ENCODE results near the gene ALS2CL.

ALS2CL gene

DNA sequence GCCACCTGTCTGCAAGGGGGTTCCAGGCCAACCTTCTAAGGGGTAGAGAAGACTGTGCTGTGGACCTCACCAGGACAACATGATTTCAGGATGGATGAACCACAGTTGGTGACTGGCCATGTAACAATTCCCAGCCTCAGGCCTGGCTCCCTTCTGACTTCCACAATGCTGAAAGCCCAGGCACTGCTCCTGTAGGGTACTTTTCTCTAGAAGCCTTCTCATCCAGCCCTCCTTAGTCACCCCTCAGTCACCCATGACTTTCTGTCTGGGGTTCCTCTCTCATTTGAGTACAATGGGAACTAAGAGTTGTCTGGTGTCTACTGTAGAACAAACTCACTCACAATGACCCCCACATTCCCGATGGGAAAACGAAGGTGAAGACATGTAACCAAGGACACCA lies 8.6 kb downstream of the ALS2CL start:
- in situ Hi-C loops (cut with MboI; ENCODE audit: low sequenced_read_pairs), result no loop called here

DNA sequence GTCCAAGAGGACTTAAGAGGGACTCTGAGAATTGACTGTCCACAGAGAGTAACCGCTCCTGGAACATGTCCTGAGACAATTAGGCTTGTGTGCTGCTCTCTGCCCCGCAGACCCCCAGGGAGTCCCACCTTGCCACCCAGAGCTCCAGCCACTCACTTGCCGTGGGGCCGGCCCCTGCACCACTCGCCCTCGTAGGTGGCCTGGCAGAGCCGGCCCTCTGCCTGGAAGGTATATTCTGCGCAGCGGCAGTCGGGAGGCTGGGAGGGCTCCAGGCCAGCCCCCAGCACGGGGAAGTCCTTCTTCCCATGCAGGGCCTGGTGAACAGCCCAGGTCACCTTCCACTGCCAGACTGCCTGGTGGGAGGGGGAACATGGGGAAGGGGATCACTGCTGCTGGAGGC lies 10.5 kb downstream of the ALS2CL start:
- in situ Hi-C loops (cut with MboI; ENCODE audit: low sequenced_read_pairs), result no loop called here

DNA sequence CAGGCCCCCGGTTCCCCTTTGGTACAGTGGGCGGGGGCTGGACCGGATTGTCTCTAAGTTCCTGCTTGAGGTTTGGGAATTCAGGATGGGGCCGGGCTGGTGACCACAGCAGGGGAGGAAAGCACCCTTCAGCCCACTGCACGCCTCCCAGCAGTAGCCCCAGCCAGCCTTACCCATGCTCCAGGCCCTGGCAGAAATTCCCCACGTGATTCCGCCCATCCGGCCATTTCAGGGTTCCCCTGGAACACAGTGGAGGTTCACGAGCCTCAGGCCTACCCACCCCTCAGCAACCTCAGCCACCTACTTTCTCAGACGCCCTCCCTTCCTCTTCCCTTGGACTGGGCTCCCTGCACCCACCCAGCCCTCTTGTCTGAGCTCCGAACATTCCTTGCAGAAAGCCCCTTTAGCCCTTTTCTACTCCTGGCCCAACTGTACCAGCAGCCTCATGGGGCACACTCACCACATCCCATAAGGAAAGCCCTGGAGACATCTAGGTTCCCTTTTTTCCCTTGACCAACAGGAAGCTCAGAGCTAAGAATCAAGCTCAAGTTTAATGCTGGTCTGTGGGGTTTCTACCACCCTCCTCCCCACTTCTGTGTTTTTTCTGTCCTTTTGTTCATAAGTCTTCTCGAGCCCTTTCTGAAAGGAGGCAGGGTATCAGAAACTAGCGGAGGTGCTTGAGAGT lies 11.5 kb downstream of the ALS2CL start:
- in situ Hi-C loops (cut with MboI; ENCODE audit: low sequenced_read_pairs), result no loop called here

DNA sequence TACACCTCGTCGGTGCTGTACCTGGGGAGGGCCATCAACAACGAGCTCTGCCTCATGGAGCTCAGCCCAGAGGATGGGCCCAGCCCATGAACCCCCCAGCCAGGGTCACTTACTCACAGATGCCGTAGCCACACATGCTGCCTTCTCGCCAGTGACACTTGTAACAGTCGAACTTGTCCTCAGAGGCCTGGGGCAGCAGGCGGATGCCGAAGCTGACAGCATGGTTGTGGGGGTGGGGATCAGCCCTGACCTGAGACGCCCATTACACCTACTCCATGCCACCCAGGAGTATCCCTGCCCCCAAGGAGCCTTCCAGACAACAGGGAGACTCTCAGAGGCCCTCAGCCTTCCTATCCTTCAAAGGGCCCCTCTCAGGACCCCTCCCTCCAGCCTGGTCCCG lies 12.1 kb downstream of the ALS2CL start:
- in situ Hi-C loops (cut with MboI; ENCODE audit: low sequenced_read_pairs), result no loop called here

DNA sequence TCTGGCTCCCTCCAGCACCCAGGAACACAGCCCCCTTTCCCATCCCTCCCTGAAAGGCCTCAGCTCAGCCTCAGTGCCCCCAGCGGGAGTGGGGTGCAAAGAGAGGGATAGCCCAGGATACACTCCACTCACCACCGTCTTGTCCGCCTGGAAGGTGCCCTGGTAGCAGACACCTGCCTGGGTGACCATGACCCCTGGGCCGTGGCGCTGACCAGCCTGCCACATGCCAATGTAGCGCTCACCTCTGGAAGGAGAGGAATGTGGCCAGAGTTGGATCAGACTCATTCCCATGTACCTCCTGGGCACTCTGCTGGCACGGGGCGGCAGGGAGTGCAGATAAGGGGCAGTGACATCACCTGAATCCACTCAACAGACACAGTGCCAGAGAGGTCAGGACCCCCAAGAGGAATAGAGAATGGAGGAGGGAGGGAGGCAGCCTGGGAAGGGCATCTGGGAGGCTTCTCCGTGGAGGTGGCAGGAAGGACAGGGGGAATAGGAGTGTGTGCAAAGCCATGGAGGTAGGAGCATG lies 13.1 kb downstream of the ALS2CL start:
- in situ Hi-C loops (cut with MboI; ENCODE audit: low sequenced_read_pairs), result no loop called here

DNA sequence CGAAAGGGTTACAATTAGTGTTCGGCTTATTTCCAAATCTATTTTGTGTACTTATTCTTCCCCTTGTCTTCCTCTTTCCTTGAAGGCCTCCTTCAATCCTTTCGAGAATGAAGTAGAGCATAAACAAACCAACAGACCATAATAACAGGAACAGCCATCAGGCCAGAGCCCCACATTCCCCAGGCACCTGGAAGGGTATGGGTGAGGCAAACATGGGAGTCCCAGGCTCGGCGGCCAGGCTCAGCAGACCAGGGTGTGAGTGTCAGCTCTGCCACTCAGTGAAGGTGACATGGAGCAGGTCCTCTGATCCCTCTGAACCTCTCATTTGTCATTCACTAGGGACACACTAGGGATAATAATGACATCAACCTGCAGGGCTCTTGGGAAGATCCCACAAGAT lies 13.8 kb downstream of the ALS2CL start:
- in situ Hi-C loops (cut with MboI; ENCODE audit: low sequenced_read_pairs), result no loop called here

DNA sequence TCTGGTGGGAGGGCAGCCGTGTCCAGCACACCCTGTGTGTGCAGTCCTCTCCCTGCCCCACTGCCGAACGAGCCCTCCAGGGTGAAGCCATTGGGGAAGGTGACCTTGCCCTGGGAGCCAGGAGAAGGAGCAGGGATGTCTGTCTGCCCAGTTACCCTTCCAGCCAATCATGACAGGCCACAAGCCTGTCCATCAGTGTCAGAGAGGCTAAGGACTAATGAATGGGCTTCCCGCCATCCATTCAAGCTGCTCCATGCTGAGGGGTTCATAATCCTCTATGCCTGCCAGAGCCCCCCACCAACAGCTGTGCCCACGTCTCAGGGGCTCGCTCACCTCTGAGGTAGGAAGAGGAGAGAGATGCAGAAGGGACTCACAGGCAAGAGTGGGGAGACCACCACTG lies 15.2 kb downstream of the ALS2CL start:
- in situ Hi-C loops (cut with MboI; ENCODE audit: low sequenced_read_pairs), result no loop called here

DNA sequence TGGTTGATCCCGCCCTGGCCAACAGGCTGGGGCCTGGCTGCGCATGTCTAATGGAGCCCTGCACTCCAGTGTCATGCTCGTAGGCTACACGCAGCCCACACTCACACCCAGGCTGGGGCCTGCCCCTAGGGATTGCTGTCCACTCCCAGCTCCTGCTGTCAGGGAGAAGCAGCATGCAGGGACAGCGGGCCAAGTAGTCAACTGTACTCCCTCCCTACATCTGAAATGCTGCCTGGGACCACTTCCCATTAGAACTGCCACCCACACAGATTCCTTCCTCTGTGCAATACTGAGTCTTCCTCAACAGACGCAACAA lies 16.1 kb downstream of the ALS2CL start:
- in situ Hi-C loops (cut with MboI; ENCODE audit: low sequenced_read_pairs), result no loop called here

DNA sequence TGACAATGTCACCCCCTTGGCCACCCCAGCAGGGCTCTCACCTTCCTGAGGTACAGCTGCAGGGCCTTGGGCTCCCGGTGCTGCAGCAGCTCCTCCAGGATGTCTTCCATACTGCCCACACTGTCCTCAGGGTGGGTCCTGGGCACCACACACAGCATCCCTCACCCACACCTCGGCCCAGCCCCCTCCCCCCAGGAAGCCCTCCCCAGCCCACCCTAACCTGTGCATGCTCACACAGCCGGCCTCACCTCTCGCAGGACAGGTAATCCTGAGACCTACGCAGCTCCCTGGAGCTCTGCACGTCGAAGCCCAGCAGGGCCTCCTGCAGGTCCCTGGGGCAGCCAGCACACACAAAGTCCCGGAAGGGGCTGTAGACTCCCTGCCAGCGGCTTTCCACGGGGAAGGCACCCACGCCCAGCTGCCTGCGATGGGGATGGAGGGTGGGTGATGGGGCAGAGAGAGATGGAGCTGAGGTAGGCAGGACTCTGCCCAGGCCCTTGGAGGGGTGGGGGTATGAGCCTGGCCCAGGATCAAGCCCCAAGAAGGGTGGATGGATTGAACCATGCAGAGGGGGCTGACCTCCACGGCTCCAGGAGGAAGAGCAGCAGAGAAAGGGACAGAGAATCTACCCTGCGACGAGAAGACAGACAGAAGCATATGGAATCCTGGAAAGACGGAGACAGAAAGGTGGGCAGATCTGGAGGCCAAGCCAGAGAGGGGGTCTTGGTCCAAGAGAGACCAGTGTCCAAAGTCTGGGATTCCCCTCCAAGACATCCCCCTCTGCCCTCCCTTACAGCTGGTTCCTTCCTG lies 16.7 kb downstream of the ALS2CL start:
- in situ Hi-C loops (cut with MboI; ENCODE audit: low sequenced_read_pairs), result no loop called here

DNA sequence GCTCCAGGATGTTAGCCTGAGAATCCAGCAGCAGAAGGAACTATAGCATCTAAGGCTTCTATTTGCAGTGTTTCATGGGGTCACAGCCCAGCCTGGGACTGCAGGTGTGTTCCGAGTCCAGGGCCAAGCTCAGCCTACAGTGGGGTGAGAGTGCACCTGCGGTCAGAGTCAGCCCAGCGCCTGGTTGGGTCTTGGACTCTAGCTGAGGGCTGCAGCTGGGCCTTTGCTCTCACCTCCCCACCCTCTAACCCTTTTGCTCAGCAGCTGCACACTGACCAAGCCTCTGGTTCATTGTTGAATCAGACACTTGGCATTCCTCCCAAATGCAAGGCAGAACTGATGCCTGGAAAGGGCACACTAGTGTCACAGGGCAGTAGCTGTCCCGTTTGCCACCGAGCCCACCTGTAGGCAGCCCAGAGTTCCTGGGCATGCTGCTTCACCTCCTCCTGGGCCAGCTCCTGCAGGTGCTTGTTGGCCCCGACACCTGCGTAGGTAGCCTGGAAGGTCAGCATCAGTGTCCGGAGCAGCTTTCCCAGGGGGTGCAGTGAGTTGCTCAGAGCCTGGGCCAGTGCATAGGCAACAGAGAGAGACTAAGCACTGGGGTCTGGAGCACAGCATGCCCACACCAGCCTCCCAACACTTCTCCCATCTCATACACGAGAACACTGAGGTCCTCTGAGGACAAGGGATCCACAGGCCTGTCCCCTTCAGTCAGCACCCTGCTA lies 17.5 kb downstream of the ALS2CL start:
- in situ Hi-C loops (cut with MboI; ENCODE audit: low sequenced_read_pairs), result no loop called here

DNA sequence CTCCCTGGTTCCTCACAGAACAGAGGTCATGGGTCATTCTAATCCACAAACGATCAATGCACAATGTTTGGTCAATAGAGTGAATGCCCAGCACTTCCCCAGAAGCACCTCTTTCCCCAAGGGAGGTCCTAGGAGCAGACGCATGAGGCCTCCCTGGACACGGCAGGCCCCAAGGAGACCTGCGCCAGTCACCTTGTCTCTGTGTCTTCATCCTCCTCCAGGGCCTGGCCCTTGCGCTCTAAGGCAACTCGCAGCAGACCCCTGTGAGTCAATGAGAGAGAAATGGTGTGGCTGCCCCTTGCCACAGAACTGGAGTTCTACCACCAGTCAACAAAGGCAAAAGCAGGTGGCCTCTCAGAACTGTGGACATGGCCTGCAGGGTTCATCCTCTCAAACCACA lies 18.1 kb downstream of the ALS2CL start:
- in situ Hi-C loops (cut with MboI; ENCODE audit: low sequenced_read_pairs), result no loop called here

DNA sequence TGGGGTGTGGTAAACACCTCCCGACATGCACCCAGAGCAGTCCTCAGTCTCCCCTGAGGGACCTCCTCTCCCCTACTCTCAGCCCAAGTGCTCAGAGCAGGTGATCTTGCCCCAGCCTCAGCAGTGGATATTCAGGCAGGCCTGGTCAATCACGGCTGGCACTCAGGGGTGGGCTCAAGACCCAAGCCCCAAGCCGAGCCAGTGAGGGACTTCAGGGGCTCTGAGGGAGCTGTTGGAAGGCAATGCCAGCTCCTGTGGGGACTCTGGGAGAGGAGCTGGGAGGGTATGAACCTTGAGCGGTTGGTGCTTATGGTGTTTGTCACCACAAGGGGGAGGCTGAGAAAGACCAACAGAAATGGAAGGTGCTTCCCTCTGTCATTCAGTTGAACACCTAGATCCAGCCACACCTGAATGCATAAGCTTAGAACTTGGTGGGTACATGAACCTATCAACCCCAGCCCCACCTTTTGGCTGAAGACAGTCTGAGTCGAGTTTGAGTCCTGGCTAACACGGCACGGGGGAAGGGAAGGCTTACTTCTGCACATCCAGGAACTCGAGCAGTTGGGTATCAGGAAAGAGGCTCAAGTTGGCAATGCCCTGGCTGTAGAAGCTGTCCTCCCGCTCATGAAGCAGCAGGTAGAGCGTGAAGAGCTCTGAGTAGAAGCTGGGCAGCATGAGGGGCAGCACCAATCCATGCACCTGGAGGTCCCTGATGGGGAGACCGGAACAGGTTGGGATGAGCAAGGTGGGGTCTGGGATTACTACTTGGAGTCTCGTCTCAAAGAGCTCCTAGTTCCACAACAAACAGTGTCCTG lies 19.2 kb downstream of the ALS2CL start:
- in situ Hi-C loops (cut with MboI; ENCODE audit: low sequenced_read_pairs), result no loop called here

DNA sequence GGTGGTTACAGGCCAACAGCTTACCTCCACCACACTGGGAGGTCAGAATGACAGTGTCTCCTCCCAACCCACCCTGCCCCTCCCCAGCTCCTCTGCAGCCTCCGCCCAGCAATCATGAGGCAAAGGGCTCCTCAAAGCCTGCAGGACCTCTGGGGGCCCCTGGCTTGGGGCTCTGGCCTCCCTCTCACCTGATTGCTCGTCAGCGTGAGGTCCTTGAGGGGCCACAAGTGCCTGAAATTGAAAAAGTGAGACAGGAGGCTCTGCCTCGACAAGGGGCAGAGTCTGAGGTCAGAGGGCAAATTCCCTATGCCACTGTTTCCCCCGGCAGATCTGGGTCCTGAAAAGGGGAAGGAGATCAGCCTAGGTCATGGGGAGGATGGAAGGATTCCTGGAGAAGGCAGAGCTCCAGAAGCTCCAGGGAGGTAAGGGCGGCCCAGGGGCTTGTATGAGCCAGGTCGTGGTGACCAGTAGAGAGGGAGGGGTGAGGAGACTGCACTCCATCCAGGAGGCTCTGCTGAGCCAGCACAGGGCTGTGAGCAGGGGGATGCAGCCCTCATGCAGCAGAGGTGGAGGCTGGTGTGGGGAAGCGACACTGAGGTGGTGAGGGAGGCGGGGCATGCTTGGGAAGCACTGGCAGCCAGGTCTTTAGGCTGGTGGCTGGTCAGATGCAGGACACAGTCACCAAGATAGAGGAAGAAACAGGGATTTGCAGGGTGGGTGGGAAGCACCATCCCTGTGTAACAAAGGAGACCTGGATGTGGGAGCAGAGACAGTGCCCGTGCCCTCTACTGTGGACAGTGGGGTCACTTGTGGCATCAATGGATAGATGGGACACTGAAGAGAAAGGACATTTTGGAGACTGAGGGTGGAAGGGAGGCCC lies 20.1 kb downstream of the ALS2CL start:
- in situ Hi-C loops (cut with MboI; ENCODE audit: low sequenced_read_pairs), result no loop called here

DNA sequence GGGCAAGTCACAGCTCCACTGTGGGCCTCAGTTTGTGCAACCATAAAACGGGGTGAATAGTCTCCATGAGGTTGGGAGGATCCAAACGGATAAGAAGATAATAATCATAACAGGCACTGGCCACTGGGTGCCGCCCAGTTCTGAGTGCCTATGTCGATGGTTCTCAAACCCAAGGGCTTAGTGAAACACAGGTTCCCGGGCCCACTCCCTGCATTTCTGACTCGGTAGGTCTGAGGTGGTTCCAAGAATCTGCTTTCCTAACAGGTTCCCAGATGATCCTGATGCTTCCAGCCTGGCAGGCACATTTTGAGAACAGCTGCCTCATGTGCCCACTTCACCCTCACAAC lies 21.2 kb downstream of the ALS2CL start:
- in situ Hi-C loops (cut with MboI; ENCODE audit: low sequenced_read_pairs), result no loop called here

DNA sequence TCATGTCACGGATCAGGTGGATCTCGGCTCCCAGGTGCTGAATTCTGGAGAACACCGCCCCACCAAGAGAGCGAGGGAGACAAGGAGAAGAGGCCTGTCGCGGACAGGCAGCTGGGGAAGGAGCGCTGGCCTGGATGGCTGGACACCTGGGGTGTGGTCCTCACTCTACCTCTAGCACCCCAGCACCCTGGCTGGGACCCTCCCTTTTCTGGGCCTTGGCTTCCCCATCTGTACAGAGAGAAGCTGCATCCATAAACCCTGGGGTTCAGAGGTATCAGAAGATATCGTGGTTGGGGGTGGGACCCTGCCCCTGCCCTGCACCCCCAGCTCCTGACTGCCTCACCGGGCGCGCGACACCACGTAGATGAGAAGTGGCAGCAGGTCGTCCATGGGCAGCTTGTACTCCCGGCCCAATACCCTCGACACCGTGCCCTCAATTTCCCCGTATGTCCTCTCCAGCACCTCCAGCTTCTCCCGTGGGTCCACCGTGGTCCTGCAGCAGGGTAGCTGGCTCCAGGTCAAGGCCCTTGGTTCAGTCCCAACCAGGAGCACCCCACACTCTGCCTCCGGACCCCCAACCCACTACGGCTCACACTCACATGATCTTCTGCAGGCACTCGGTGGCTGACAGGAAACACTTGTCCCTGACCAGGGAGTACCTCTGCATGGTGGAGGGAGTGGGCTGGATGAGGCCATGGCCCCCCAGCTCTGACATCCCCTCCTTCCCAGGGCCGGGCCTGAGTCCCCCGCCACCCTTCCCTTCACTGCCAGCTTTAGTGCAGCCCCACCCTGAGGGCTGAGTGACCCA lies 21.7 kb downstream of the ALS2CL start:
- in situ Hi-C loops (cut with MboI; ENCODE audit: low sequenced_read_pairs), result no loop called here

DNA sequence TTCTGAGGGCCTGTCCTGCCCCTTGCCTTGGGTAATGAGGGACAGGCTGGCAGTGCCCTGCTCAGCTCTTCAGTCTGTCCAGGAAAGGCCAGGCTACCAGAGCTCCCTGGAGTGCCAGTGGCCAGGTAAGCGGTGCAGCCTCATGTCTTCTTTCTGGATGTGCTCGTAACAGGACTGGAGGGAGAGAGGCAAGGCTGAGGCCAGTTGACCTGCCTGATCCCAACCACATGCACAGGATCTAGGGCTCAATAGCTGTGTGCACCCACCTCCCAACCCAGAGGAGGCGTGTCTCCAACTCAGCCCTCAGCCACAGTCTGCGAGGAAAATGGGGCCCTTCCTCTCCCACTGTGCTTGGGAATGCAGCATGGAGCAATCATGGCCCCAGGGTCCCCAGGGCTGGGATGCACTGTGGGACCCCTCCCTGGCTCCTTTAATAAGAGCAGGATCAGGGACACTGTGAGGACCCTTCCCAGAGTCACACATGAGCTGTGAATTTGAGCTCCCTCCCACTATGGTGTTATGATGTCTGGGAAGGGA lies 22.5 kb downstream of the ALS2CL start:
- in situ Hi-C loops (cut with MboI; ENCODE audit: low sequenced_read_pairs), result no loop called here

DNA sequence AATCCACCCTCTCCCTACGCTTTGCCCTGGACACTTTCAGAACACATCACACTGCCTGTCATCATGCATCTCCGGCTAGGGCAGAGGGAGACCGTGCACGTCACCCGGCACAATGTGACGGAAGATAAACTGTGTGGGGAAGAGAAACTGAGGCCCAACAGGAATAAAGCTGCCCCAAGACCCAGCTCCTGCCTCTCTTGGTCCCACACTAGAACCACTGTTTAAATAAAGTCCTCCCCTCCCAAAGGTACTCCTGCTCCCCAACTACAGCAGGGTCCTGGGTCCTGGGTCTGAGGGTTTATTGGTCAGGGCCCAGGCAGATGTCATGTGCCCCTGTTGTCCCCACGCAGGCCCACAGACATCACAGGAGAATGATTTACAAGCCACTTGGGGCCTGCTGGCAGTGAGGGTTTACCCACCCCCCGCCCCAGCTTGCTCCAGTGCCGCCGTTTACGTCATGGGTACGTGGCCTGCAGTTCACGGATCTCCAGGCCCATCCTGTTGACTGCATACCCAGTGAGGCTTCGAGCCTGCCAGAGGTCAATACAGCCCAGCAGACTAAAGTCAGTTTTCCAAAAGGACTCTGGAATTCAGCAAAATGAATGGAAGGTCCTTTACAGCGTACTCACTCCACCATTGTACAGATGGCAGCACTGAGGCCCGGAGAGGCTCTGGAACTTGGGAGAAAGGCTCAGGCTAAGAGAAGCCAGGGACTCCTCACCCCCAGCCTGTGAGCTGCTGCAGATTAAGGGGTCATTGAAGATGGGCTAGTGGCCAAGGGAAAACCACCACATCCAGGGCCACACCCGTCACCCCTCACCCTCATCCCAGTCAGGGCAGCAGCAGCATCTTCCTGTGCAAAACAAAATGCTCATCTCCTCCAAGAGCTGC lies 23.2 kb downstream of the ALS2CL start:
- in situ Hi-C loops (cut with MboI; ENCODE audit: low sequenced_read_pairs), result no loop called here

All from HL-60/S4 (cell line).